ENCODE measurements around the gene RAB7B.
A peak's percentile ranks its signal among the peaks of the same experiment; 100 is the strongest.
"Not testable (repeated sequence)": the region's sequence is repeated elsewhere in the genome, so short reads cannot be mapped to it uniquely, and the experiment has no call there.

RAB7B gene

GRCh38 chr1:206002871-206003801 is at the start of gene RAB7B:
Gene RAB7B (minus strand): TSS chr1:206003395. CDS start chr1:205994135, 9,260 bp downstream.
- no peak for DNase-seq (ENCODE audit: low read depth in 2 of 2)

DNA sequence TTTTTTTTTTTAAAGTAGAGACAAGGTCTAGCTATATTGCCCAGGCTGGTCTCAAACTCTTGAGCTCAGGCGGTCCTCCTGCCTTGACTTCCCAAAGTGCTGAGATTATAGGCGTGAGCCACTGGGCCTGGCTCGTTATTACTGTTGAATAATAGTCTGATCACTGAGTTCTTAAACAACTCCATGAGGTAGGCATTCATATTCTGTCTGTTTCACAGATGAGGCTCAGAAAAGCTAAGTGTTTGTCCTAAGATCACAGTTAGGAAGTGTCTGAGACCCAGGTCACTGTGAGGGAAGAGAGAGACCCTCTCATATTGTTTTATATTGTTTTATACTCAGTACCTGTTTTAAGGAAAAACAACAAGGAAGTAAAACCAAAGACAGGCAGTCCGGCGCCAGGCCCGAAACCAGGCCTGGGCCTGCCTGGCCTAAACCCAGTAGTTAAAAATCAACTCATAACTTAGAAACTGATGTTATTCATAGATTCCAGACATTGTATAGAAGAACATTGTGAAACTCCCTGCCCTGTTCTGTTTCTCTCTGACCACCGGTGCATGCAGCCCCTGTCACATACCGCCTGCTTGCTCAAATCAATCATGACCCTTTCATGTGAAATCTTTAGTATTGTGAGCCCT is 49.2 kb upstream of the RAB7B start:
- not testable (repeated sequence) for DNase-seq (ENCODE audit: low read depth in 2 of 2)

DNA sequence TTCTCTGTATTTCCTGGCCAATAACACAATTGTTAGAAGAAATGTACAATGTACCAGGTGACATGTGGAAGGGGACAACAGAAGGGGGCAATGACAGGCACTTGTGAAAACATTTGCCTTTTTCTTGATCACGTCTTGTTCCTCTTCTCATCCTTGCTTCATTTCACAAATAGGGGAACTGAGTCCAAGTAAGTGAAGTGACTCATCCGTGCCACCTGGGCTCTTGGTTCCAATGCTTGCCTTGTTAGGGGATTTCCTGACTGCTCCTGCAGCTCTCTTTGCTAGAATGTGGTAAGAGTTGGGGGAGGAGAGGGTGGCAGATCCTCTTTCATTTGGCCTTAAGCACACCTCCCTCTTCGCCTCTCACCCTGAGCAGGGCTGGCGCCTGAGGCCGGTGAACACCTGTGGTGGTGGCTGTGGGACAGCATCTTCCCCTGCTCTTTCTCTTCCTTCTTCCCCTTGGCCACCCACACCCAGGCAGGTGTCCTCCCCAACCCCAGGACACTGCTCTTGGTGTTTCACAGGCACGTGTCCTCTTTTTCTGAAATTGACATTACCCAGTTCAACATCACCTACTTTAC is 47.5 kb upstream of the RAB7B start:
- DNase-seq (ENCODE audit: low read depth in 2 of 2), result peak in 1 of 2 donors; percentile 10

GRCh38 chr1:206049919-206050600 is 46.9 kb upstream of the RAB7B start:
- no peak for DNase-seq (ENCODE audit: low read depth in 2 of 2)

DNA sequence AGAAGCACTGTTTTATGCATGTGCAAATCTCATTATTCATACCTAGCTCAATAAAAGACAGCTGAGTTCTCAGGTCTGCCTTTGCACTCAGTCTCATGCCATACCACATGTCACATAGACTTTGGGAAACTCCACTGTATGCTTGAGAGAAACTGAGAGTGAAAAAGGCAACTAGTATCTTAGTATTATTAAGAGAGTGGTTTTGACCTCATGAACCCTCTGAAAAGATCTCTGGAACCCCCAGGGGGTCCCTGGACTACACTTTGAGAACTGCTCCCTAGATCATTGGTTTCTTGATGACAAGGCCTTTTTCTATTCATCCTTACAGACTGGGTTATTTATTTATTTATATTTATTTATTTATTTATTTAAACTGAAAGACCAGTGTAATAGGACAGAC is 46.1 kb upstream of the RAB7B start:
- DNase-seq (ENCODE audit: low read depth in 2 of 2), result no peak

DNA sequence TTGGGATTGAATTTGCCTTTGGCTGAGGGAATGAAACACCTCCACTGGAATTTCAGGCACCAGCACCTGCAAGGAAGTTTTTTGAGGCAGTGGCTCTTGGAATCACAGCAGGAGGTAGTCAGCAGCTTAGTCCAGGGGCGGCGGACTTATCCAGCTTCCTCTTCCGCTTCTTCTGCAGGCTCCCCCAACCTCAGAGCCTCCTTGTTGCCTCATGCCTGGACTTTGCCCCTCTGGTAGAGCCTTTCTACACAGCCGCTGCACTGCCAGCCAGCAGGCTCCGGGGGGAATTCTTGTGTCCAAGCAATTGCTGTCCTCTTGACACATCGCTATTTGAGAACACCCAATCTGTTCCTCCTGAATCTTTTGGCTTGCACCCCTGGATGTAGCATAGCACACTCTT is 45.4 kb upstream of the RAB7B start:
- DNase-seq (ENCODE audit: low read depth in 2 of 2), result no peak

GRCh38 chr1:206047271-206047670 is 44.1 kb upstream of the RAB7B start:
- DNase-seq (ENCODE audit: low read depth in 2 of 2), result no peak

DNA sequence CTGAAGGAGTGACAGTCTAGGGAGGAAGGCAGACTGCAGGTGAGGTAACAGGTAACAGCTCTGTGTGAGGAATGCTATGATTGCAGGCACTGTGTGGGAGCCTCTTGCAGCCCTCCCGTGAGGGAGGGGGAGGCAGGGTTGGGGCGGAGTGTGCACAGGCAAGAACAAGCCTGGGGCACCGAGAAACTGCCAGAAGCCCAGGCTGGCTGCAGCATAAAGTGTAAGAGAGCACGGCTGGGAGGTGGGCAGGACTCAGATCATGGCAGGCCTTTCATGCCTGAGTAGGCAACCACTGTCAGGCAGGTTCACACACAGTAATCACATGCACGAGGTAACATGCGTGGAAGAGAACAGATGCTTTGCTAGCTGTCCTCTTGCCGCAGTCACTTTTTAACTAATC is 38.4 kb upstream of the RAB7B start:
- no peak for DNase-seq (ENCODE audit: low read depth in 2 of 2)

GRCh38 chr1:206040328-206040727 is 37.1 kb upstream of the RAB7B start:
- DNase-seq (ENCODE audit: low read depth in 2 of 2), result no peak

DNA sequence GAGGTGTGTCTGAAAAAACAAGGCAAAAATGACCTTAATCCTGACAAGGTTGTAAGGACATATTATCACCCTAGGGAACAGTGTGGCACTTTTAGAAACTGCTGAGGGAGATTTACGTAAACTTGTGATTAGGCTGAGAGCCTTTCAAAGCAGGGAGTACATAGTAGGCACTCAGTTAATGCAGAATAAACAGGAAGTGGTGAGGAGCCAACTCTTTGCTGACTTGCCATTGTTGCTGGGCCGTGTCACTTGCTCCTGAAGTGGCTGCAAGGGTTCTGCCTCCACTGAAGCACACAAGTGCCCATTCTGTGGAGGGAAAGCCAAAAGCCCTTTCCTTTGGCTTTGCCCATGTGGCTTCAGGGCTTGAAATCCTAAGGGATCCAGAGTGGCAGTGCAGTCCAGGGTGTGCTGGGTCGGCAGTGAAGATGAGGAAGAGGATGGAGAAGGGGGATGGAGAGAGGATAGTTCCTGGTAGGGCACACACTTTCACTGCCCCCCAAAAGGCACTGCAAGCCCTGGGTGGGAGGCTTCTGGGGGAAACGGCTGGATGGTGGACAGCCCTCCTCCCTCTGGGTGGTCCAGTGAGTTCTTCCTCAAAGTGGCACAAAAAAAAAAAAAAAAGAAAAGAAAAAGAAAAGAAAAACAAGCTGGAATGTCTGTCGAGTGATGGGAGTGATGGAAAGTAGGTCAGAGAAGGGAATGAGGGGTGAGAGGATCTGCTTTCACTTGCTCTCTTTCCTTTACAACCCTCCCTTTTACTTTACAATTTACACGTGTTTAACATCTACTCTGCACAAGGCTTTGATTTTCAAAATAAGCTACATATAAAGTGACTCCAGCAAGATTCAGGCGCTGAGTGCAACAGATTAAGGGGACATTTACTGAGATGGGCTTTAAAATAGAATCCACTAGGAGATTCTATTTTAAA is 36.1 kb upstream of the RAB7B start:
- no peak for DNase-seq (ENCODE audit: low read depth in 2 of 2)

DNA sequence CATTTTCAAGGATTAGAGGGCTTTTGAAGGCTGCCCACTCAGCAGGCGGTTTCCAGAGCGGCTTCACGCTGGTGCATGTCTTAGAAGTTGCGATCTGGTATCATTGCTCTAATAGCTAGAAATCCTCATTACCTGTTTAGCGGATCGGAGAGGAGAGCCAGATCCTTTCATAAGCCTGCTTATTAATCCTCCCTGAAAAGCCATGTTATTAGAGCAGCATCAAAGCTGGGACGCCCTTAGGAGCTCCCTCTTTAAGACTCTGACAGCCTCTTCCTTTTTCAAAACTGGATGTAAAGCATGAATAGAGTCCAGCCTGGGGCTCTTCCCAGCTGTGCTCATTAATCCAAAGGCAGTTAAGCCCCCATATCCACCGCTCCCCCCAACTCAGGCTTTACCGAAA is 34.4 kb upstream of the RAB7B start:
- DNase-seq (ENCODE audit: low read depth in 2 of 2), result no peak

GRCh38 chr1:206036663-206037455 is 33.7 kb upstream of the RAB7B start:
- no peak for DNase-seq (ENCODE audit: low read depth in 2 of 2)

DNA sequence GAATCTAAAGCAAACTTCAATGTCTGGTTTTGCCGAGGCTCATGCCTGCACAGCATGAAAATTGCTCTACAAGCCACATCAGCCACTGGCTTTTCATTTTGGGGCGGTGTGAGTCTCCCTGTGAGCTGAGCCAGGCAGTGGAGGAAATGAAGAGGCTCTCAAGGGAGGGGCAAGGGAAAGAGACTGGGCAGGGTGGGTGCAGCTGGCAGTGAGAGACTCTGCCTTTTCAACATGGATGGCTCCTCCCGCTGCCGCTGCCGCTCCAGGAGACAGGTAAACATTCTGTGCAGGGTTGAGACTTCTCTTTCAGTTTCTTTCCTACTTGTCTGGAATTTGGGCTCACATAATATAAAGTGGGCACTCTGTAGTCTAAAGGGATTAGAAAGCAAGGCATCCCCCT is 31.8 kb upstream of the RAB7B start:
- DNase-seq (ENCODE audit: low read depth in 2 of 2), result no peak

DNA sequence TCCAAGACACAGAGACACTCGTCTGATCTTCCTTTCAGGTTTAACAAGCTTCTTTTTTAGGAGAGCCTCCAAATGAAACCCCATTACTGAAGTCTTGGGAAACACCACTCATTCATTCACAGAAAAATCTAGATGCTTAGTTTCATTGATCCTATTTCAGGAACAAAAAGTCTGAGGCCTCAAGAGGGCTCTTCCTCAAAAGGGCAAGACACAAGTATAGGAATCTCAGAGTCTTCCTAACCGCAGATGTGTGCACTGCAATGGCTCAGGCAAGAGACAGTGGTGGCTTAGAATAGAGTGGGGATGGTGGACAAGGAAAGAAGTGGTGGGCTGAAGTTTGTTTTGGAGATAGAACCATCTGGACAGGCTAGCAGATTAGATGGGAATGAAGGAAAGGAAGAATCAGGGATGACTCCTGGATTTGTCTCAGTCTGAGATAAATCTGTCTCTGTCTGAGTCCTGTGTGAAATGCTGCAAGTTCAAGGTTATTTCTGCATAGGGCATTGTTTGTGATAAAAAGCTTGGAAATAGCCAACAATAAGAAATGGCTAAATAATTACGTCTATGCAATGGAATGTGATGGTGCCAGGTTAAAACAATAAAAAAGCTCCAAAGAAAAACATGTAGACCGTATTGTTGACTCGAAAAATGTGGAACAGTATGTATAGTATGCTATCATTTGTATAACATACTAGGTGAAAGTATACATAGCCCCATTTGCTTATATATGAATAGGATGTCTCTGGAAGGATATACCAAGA is 29.4 kb upstream of the RAB7B start:
- no peak for DNase-seq (ENCODE audit: low read depth in 2 of 2)

DNA sequence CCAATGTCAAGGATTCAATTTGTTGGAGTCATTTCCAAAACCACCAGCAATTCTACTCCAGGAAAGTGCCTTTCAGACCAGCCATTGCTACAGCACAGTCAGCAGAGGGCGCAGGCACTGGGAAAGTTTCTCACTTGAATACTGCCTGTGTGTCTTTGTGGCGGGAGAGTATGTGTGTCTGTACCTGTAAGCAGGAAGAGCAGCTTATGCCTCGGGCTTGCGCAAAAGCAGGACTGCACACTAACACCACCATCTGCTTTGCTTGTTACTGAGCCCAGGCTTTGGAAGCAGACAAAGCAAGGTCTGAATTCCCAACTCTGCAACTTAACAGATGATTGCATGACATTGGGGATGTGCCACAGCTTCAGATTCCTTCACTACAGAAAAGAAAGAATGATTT is 27.5 kb upstream of the RAB7B start:
- DNase-seq (ENCODE audit: low read depth in 2 of 2), result peak in 1 of 2 donors; percentile 35

DNA sequence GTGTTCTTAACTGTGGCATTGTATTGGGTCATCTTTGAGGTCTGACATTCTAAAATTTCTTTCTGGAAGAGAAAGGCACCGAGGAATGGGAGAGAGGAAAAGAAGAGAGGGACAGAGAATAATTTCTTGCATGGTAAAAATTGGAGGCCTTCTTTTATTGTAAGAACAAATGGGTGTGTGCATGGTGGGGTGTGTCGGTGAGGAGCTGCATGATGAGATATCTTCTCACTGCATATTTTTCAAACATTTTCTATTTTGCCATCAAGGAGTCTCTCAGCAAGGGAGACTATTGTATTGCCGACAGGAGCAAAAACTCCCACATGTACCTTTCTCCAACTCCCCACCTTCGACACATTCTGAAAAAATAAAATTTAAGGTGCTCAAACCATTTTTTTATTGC is 27.0 kb upstream of the RAB7B start:
- no peak for DNase-seq (ENCODE audit: low read depth in 2 of 2)

GRCh38 chr1:206029484-206029883 is 26.3 kb upstream of the RAB7B start:
- no peak for DNase-seq (ENCODE audit: low read depth in 2 of 2)

- no peak for DNase-seq (ENCODE audit: low read depth in 2 of 2)
Measured at GRCh38 chr1:206025283-206025820, 22.2 kb upstream of the RAB7B start.

GRCh38 chr1:206023695-206024094 is 20.5 kb upstream of the RAB7B start, which contains the start of gene CTSE:
Gene CTSE (minus strand): TSS chr1:206023895. CDS start chr1:206023791, 104 bp downstream.
- no peak for DNase-seq (ENCODE audit: low read depth in 2 of 2)
